ENCODE data around the gene TMEM8B. TPM values are rescaled to one million over a fixed set of nuclear protein-coding genes. Genes with fewer than 3 reads are reported as not detected.

Gene TMEM8B
- total and polyA plus RNA-seq, 10 of the 15 experiments (the other 5 are each of a cell fraction or from before 2014, with no cell fraction given) = 0.19 to 7.6 (median 2.5) TPM

GRCh38 chr9:35827486-35827885 is 1.5 kb upstream of the TMEM8B start:
- POLR2A ChIA-PET = interaction anchor here (0.7 kb wide), 1 partner anchor 69 kb away, joined by 5 read pairs; no protein-coding TSS in a partner anchor
- BruUV-seq (replicated peaks) = no TSS peak
- TF ChIP-seq SKIL (IDR thresholded peaks at IDR 0.05; ENCODE audit: low read depth, poor library complexity, severe bottlenecking) (no peak), PAX5 (IDR thresholded peaks at IDR 0.05; ENCODE audit: borderline replicate concordance, low read depth, low read length) (no peak), BACH1 (IDR thresholded peaks at IDR 0.05; ENCODE audit: borderline replicate concordance) (no peak), RELA (IDR thresholded peaks at IDR 0.05; ENCODE audit: borderline replicate concordance, partially characterized antibody) (no peak), KAT2A (conservative IDR thresholded peaks at IDR 0.05; ENCODE audit: control insufficient read depth, low read depth, low read length) (no peak), NBN (IDR thresholded peaks at IDR 0.05) (no peak), EP300 (IDR thresholded peaks at IDR 0.05; ENCODE audit: borderline replicate concordance in 1 of 2, control insufficient read depth in 1 of 2, low read depth in 2 of 2, low read length in 2 of 2) (no peak), GATAD2B (conservative IDR thresholded peaks at IDR 0.05; ENCODE audit: low read depth) (no peak), PML (IDR thresholded peaks at IDR 0.05; ENCODE audit: low read length) (no peak), CEBPB (IDR thresholded peaks at IDR 0.05; ENCODE audit: borderline replicate concordance in 1 of 2, low read depth in 2 of 2, low read length in 2 of 2) (no peak), MYC (IDR thresholded peaks at IDR 0.05; ENCODE audit: insufficient read depth, insufficient read length, insufficient replicate concordance, low read length, severe bottlenecking) (no peak)
- TF ChIP-seq, protein P1, sequence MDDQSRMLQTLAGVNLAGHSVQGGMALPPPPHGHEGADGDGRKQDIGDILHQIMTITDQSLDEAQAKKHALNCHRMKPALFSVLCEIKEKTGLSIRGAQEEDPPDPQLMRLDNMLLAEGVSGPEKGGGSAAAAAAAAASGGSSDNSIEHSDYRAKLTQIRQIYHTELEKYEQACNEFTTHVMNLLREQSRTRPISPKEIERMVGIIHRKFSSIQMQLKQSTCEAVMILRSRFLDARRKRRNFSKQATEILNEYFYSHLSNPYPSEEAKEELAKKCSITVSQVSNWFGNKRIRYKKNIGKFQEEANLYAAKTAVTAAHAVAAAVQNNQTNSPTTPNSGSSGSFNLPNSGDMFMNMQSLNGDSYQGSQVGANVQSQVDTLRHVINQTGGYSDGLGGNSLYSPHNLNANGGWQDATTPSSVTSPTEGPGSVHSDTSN (IDR thresholded peaks at IDR 0.05; ENCODE audit: insufficient replicate concordance, low read depth, low read length) = no peak
- TF ChIP-seq, protein P2, sequence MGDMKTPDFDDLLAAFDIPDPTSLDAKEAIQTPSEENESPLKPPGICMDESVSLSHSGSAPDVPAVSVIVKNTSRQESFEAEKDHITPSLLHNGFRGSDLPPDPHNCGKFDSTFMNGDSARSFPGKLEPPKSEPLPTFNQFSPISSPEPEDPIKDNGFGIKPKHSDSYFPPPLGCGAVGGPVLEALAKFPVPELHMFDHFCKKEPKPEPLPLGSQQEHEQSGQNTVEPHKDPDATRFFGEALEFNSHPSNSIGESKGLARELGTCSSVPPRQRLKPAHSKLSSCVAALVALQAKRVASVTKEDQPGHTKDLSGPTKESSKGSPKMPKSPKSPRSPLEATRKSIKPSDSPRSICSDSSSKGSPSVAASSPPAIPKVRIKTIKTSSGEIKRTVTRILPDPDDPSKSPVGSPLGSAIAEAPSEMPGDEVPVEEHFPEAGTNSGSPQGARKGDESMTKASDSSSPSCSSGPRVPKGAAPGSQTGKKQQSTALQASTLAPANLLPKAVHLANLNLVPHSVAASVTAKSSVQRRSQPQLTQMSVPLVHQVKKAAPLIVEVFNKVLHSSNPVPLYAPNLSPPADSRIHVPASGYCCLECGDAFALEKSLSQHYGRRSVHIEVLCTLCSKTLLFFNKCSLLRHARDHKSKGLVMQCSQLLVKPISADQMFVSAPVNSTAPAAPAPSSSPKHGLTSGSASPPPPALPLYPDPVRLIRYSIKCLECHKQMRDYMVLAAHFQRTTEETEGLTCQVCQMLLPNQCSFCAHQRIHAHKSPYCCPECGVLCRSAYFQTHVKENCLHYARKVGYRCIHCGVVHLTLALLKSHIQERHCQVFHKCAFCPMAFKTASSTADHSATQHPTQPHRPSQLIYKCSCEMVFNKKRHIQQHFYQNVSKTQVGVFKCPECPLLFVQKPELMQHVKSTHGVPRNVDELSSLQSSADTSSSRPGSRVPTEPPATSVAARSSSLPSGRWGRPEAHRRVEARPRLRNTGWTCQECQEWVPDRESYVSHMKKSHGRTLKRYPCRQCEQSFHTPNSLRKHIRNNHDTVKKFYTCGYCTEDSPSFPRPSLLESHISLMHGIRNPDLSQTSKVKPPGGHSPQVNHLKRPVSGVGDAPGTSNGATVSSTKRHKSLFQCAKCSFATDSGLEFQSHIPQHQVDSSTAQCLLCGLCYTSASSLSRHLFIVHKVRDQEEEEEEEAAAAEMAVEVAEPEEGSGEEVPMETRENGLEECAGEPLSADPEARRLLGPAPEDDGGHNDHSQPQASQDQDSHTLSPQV (IDR thresholded peaks at IDR 0.05) = no peak
- TF ChIP-seq, protein P3, sequence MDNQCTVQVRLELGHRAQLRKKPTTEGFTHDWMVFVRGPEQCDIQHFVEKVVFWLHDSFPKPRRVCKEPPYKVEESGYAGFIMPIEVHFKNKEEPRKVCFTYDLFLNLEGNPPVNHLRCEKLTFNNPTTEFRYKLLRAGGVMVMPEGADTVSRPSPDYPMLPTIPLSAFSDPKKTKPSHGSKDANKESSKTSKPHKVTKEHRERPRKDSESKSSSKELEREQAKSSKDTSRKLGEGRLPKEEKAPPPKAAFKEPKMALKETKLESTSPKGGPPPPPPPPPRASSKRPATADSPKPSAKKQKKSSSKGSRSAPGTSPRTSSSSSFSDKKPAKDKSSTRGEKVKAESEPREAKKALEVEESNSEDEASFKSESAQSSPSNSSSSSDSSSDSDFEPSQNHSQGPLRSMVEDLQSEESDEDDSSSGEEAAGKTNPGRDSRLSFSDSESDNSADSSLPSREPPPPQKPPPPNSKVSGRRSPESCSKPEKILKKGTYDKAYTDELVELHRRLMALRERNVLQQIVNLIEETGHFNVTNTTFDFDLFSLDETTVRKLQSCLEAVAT (IDR thresholded peaks at IDR 0.05) = no peak

More at GRCh38 chr9:35827486-35827885, 1.5 kb upstream of the TMEM8B start:
- Histone ChIP-seq H3K9me3 (replicated peaks; ENCODE audit: control insufficient read depth, insufficient read depth, low read length) (no peaks in the 10 kb centered on the region), H2AFZ (ENCODE audit: control insufficient read depth, low read depth, low read length) (no peak overlapping the region), H3K4me3 (no peak overlapping the region), H3K79me2 (ENCODE audit: control insufficient read depth, insufficient read depth, low read length) (no peaks in the 10 kb centered on the region; the same call in 1 of the 2 replicates), H4K20me1 (ENCODE audit: control insufficient read depth, insufficient read depth) (no peaks in the 10 kb centered on the region), H3K36me3 (ENCODE audit: control insufficient read depth in 2 of 2, insufficient read depth in 2 of 2, low read length in 1 of 2) (no peaks in the 10 kb centered on the region), H3K9ac (ENCODE audit: control insufficient read depth, insufficient read depth, low read length) (no peak overlapping the region), H3K4me1 (ENCODE audit: control insufficient read depth, insufficient read depth, low read length) (peaks cover 3% of the 10 kb centered on the region), H3K27ac (ENCODE audit: control insufficient read depth, insufficient read depth) (no peak overlapping the region), H3K4me2 (ENCODE audit: control insufficient read depth, insufficient read depth) (no peak overlapping the region), H3K27me3 (replicated peaks in 1 of 2; ENCODE audit: control insufficient read depth in 2 of 2, insufficient read depth in 2 of 2, low read length in 1 of 2) (no peaks in the 10 kb centered on the region)
- ChIA-PET SMC1A (ENCODE audit: uncharacterized antibody, unreplicated experiment) (interaction anchor here (0.6 to 5.0 kb wide), 5 partner anchors 15 to 132 kb away, joined by 3 to 117 read pairs (median 26); partner anchors contain the start of genes HINT2 and SPAG8), RAD21 (ENCODE audit: unreplicated experiment) (interaction anchor here (4.3 kb wide), 1 partner anchor 52 kb away, joined by 138 read pairs; no protein-coding TSS in a partner anchor), CTCF (interaction anchor here (0.5 to 6.7 kb wide), 14 partner anchors 8 to 118 kb away, joined by 3 to 292 read pairs (median 14); partner anchors contain the start of genes HINT2 and SPAG8)
- no peak for FAIRE-seq
- no peak for ATAC-seq
- intact Hi-C loops (cut with micrococcal nuclease; ENCODE audit: unreplicated experiment) (loop anchor here (10.0 kb wide), 1 partner anchor 173 kb away; the partner anchor contains the start of genes CCDC107, RMRP and SIT1), in situ Hi-C loops (cut with MboI) (loop anchor here (5.0 kb wide), 1 partner anchor 50 kb away; no protein-coding TSS in a partner anchor)
- WGBS (ENCODE audit: insufficient coverage, insufficient replicate concordance, low lambda C conversion rate, missing lambda C conversion rate) = 61% methylated on average over 3 of the region's 3 CpGs
- DNase-seq (ENCODE audit: low read depth, low spot score) = no peak

Measured in GM12878 (cell line).